Measurements from ENCODE around the gene NSMF.
"Not testable (repeated sequence)": the region's sequence is repeated elsewhere in the genome, so short reads cannot be mapped to it uniquely, and the experiment has no call there.

NSMF gene

GRCh38 chr9:137457406-137458193, 1.5 kb downstream of the NSMF start:
- no peak for DNase-seq

GRCh38 chr9:137456864-137457405, 2.2 kb downstream of the NSMF start:
- no peak for DNase-seq

- DNase-seq = no peak
Observed at GRCh38 chr9:137456061-137456863, 2.9 kb downstream of the NSMF start.

- DNase-seq = no peak
Observed at GRCh38 chr9:137455359-137455991, 3.7 kb downstream of the NSMF start.

- no peak for DNase-seq
Observed at GRCh38 chr9:137454597-137455358, 4.4 kb downstream of the NSMF start.

- DNase-seq = no peak
Observed at GRCh38 chr9:137454145-137454596, 5.0 kb downstream of the NSMF start.

GRCh38 chr9:137453643-137454081, 5.5 kb downstream of the NSMF start:
- DNase-seq = peak; percentile 15

- DNase-seq = no peak
Observed at GRCh38 chr9:137452761-137453642, 6.1 kb downstream of the NSMF start.

- no peak for DNase-seq
Observed at GRCh38 chr9:137452006-137452760, 7.0 kb downstream of the NSMF start.

- not testable (repeated sequence) for DNase-seq
Observed at GRCh38 chr9:137451264-137452005, 7.7 kb downstream of the NSMF start.

- DNase-seq = not testable (repeated sequence)
Observed at GRCh38 chr9:137450539-137451222, 8.5 kb downstream of the NSMF start.

- no peak for DNase-seq
Observed at GRCh38 chr9:137449931-137450538, 9.1 kb downstream of the NSMF start.

GRCh38 chr9:137449081-137449844, 9.9 kb downstream of the NSMF start:
- no peak for DNase-seq

- no peak for DNase-seq
Observed at GRCh38 chr9:137448602-137448962, 10.6 kb downstream of the NSMF start.

- no peak for DNase-seq
Observed at GRCh38 chr9:137447722-137448601, 11.2 kb downstream of the NSMF start.

- no peak for DNase-seq
Observed at GRCh38 chr9:137446851-137447471, 12.2 kb downstream of the NSMF start.
